Measurements from ENCODE around the gene CPNE5.

CPNE5 gene

GRCh38 chr6:36823421-36824096, 15.7 kb downstream of the CPNE5 start:
- no peak overlapping the region for H3K4me3 ChIP-seq (ENCODE audit: low read depth, low read length)
- H3K36me3 ChIP-seq: no peaks in the 10 kb centered on the region
- H3K4me1 ChIP-seq: peaks cover 17% of the 10 kb centered on the region
- no peaks in the 10 kb centered on the region for H3K27me3 ChIP-seq
- TF ChIP-seq CTCF (IDR thresholded peaks at IDR 0.05; ENCODE audit: low read depth, low read length): no peak
- DNase-seq: no peak
- H3K9me3 ChIP-seq: no peaks in the 10 kb centered on the region

- DNase-seq: peak; percentile 30
- no peaks in the 10 kb centered on the region for H3K36me3 ChIP-seq
- no peak overlapping the region for H3K4me3 ChIP-seq (ENCODE audit: low read depth, low read length)
- peaks cover 17% of the 10 kb centered on the region for H3K4me1 ChIP-seq
- H3K9me3 ChIP-seq: no peaks in the 10 kb centered on the region
- no peak for TF ChIP-seq CTCF (IDR thresholded peaks at IDR 0.05; ENCODE audit: low read depth, low read length)
- no peaks in the 10 kb centered on the region for H3K27me3 ChIP-seq
Observed at GRCh38 chr6:36822506-36823269, 16.6 kb downstream of the CPNE5 start.

- TF ChIP-seq CTCF (IDR thresholded peaks at IDR 0.05; ENCODE audit: low read depth, low read length): no peak
- no peaks in the 10 kb centered on the region for H3K9me3 ChIP-seq
- peaks cover 11% of the 10 kb centered on the region for H3K4me1 ChIP-seq
- H3K27me3 ChIP-seq: no peaks in the 10 kb centered on the region
- H3K36me3 ChIP-seq: no peaks in the 10 kb centered on the region
- DNase-seq: no peak
- no peak overlapping the region for H3K4me3 ChIP-seq (ENCODE audit: low read depth, low read length)
Observed at GRCh38 chr6:36821581-36822335, 17.5 kb downstream of the CPNE5 start.

DNA sequence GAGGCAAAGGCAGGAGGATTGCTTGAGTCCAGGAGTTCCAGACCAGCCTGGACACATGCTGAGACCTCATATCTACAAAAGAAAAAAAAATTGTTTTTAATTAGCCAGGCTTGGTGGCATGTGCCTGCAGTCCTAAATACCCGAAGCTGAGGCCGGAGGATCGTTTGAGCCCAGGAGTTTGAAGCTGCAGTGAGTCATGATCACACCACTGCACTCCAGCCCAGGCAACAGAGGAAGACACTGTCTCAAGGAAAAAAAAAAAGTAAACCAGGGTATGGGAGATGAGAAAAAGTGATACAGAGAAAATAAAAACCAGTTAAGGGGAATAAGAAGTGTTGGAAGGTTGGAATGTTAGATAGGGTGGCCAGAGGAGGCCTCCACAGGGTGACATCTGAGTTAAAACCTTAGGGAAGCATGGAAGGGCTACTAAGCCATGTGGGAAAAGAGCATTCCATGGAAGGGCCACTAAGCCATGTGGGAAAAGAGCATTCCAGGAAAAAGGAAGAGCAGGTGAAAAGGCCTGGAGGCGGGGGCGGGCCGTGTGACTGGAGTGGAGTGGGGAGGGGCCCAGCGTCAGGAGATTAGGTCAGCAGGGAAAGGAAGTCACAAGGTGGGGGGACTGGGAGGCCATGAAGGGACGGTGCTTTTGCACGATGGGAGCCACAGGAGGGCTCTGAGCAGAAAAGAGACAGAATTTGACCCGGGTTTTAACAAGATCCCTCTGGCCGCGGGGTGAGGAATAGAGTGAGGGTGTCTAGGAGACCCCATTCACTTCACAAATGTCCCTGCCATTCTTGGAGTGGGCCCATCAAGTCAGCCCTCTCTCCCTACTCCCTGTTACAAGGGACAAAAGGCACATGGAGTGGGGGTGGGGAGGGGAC, 18.3 kb downstream of the CPNE5 start:
- no peak for DNase-seq
- no peaks in the 10 kb centered on the region for H3K36me3 ChIP-seq
- TF ChIP-seq CTCF (IDR thresholded peaks at IDR 0.05; ENCODE audit: low read depth, low read length): no peak
- H3K9me3 ChIP-seq: no peaks in the 10 kb centered on the region
- H3K4me3 ChIP-seq (ENCODE audit: low read depth, low read length): no peak overlapping the region
- peaks cover 11% of the 10 kb centered on the region for H3K4me1 ChIP-seq
- H3K27me3 ChIP-seq: no peaks in the 10 kb centered on the region

- Histone ChIP-seq H3K27me3 (no peaks in the 10 kb centered on the region), H3K36me3 (no peaks in the 10 kb centered on the region), H3K9me3 (no peaks in the 10 kb centered on the region), H3K4me3 (ENCODE audit: low read depth, low read length) (no peak overlapping the region), H3K4me1 (peaks cover 4% of the 10 kb centered on the region; the same call in 1 of the 2 replicates)
- TF ChIP-seq CTCF (IDR thresholded peaks at IDR 0.05; ENCODE audit: low read depth, low read length): no peak
- DNase-seq: no peak
Observed at GRCh38 chr6:36818756-36819155, 20.5 kb downstream of the CPNE5 start.
